Skeletal muscle satellite cell (primary cell): ENCODE data around the gene BAIAP3.

Source experiments
- H3K27me3 ChIP-seq: 2 replicates; pipeline ENCODE4 v1.7.0; 2013; ENCODE audit warnings: low read length; ENCODE audit not compliant: control insufficient read depth, insufficient read depth
- H3K36me3 ChIP-seq: 2 replicates; pipeline ENCODE4 v1.7.0; 2013; ENCODE audit warnings: mild to moderate bottlenecking, control low read depth, low read length; ENCODE audit not compliant: insufficient read depth
- H3K4me1 ChIP-seq: 2 replicates; pipeline ENCODE4 v1.7.0; 2013; ENCODE audit warnings: low read length; ENCODE audit not compliant: control insufficient read depth, insufficient read depth
- H3K4me2 ChIP-seq: 2 replicates; pipeline ENCODE4 v1.7.0; 2013; ENCODE audit warnings: mild to moderate bottlenecking, low read length
- H3K4me3 ChIP-seq: 2 replicates; pipeline ENCODE4 v1.7.0; 2013; ENCODE audit warnings: low read length
- H3K9ac ChIP-seq: 2 replicates; pipeline ENCODE4 v1.7.0; 2013; ENCODE audit warnings: mild to moderate bottlenecking, low read depth, low read length, moderate library complexity
- H3K9me3 ChIP-seq: replicated peaks from 2 replicates; pipeline ENCODE4 v1.7.0; 2013; ENCODE audit warnings: mild to moderate bottlenecking, control low read depth, low read length

BAIAP3 gene

DNA sequence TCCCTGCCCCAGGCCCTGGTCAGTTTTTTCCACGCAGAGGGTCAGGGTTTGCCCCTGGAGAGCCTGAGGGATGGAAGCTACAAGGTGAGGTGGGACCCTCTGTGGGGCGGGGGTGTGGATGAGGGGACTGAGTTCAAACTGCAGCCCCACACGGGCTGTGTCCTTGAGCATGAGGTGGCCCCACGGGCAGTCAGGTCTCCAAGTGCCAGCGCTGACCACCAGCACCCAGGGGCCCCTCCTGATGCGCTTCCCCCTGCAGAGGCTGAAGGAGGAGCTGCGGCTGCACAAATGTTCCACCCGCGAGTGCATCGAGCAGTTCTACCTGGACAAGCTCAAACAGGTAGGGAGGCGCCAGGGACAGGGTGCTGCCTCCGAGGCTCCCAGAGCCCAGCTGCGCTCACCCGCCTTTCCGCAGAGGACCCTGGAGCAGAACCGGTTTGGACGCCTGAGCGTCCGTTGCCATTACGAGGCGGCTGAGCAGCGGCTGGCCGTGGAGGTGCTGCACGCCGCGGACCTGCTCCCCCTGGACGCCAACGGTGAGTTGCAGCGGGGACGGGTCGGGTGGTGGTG lies 13.9 kb downstream of the BAIAP3 start:
- peaks cover 27% of the 10 kb centered on the region for H3K4me1 ChIP-seq
- H3K9ac ChIP-seq = no peak overlapping the region
- H3K4me3 ChIP-seq = no peak overlapping the region
- H3K9me3 ChIP-seq = no peaks in the 10 kb centered on the region
- no peak overlapping the region for H3K4me2 ChIP-seq
- H3K36me3 ChIP-seq = peaks cover 14% of the 10 kb centered on the region
- peaks cover 9% of the 10 kb centered on the region for H3K27me3 ChIP-seq

DNA sequence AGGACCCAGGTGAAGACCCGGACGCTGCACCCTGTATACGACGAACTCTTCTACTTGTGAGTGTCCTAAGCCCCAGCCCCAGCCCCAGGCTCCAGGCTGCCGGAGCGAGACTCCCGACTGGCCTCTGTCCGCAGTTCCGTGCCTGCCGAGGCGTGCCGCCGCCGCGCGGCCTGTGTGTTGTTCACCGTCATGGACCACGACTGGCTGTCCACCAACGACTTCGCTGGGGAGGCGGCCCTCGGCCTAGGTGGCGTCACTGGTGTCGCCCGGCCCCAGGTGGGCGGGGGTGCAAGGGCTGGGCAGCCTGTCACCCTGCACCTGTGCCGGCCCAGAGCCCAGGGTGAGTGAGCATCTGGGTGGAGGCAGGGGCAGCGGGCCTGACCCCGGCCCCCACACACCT lies 14.5 kb downstream of the BAIAP3 start:
- no peak overlapping the region for H3K9ac ChIP-seq
- H3K4me3 ChIP-seq = no peak overlapping the region
- no peak overlapping the region for H3K4me2 ChIP-seq

DNA sequence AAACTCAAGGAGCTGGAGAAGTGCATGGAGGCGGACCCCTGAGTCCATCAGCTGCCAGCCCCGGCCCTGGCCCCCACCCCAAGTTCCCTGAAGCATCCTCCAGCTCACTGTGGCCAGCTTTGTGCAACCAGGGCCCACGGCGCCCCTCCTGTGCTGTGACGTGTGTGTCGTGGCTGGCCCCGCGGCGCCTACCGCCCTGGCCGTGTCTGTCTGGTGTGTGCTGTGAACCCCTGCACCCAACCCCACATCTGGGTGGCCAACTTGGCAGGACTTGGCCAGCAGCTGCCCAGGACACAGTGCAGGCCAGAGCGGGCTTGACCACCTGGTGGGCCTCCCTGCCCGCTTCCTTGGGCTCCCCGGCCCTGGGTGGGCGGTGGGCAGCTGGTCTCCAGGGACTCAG lies 15.0 kb downstream of the BAIAP3 start:
- no peak overlapping the region for H3K4me3 ChIP-seq
- H3K9ac ChIP-seq = no peak overlapping the region
- no peak overlapping the region for H3K4me2 ChIP-seq
- peaks cover 14% of the 10 kb centered on the region for H3K36me3 ChIP-seq
- no peaks in the 10 kb centered on the region for H3K9me3 ChIP-seq
- peaks cover 24% of the 10 kb centered on the region for H3K4me1 ChIP-seq
- H3K27me3 ChIP-seq = peaks cover 7% of the 10 kb centered on the region

More for the DNA sequence above, 14.5 kb downstream of the BAIAP3 start:
- peaks cover 24% of the 10 kb centered on the region for H3K4me1 ChIP-seq
- no peaks in the 10 kb centered on the region for H3K9me3 ChIP-seq
- H3K36me3 ChIP-seq = peaks cover 14% of the 10 kb centered on the region
- peaks cover 7% of the 10 kb centered on the region for H3K27me3 ChIP-seq

DNA sequence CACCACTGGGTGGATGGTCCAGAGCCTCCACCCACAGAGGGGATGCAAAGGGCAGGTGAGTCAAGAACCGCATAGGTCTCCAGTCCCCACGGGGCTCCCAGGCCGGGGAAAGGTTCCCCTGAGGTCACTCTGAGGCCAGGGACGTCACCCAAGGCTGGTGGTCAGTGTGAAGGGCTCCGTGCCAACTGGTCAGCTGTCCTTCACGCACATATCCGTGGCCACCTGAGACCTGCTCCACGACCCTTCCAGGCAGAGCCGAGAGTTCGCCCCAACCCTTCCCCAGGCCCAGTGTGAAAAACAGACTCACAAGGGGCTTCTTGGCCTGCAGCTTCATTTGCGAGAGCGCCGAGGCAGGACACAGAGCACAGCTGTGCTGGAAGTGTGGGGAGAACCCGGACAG lies 15.5 kb downstream of the BAIAP3 start:
- Histone ChIP-seq H3K9ac (no peak overlapping the region), H3K36me3 (peaks cover 14% of the 10 kb centered on the region), H3K4me3 (no peak overlapping the region), H3K9me3 (no peaks in the 10 kb centered on the region), H3K4me2 (no peak overlapping the region), H3K27me3 (peaks cover 7% of the 10 kb centered on the region), H3K4me1 (peaks cover 19% of the 10 kb centered on the region)

DNA sequence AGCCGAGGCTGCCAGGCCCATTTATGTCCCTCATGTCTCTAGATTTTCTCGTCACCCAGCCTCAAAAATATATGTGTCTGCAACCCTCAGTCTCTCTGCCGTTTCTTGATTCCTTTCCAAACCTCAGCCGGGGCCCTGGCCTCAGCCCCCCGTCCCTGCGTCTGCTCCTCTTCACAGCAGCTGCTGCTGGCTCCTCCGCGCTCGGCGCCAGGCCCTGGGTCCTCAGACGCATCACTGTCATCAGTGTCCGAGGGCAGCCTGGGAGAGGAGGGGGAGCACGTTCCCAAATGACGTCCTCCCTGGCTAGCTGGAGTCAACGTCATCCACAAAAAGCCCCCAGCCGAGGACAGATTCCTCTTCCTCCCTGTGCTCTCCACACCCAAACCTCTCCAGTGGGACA lies 15.9 kb downstream of the BAIAP3 start:
- Histone ChIP-seq H3K27me3 (peaks cover 5% of the 10 kb centered on the region), H3K36me3 (peaks cover 14% of the 10 kb centered on the region), H3K4me2 (no peak overlapping the region), H3K4me3 (no peak overlapping the region), H3K9ac (no peak overlapping the region), H3K9me3 (no peaks in the 10 kb centered on the region), H3K4me1 (peaks cover 15% of the 10 kb centered on the region)

DNA sequence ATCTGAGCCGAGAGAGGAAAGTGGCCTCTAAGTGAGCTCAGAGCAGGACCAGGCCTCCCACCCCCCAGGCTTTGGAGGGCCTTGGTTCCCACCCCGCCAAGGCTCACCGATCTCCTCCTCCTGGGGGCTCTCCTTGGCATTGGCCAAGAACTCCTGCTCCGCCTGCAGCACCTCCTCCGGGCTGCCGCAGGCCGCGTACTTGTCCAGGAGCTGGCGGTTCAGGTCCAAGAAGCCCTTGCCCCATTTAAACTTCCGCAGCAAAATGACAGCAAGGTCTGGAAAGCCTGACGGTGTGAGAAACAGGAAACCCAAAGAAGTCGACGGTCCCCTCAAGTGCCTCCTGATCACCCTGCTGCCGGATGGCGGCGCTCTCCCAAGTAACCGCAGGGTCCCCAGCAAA lies 16.5 kb downstream of the BAIAP3 start:
- no peak overlapping the region for H3K4me3 ChIP-seq

DNA sequence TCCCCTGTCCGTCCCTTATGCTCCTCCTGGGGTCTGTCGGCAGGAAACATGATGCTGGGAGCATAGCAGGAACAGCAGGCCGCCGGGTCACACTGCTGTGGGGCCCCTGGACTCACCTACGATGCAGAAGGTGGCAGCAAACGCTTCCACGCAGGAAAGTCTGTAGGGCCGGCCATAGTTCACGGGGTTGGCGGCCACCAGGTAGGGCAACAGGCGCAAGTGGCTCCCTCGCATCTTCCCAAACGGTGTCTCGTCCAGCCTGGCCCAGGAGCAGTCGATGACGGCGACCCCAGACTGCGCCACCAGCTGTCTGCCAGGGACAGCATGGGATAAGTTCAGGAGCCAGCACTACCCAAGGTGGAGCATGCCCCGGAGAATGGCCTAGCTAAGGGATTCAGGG lies 17.2 kb downstream of the BAIAP3 start:
- Histone ChIP-seq H3K9ac (peak overlapping the region; percentile 91), H3K9me3 (no peaks in the 10 kb centered on the region), H3K27me3 (no peaks in the 10 kb centered on the region), H3K4me3 (peak overlapping the region; percentile 90), H3K4me1 (peaks cover 15% of the 10 kb centered on the region), H3K36me3 (peaks cover 14% of the 10 kb centered on the region), H3K4me2 (peak overlapping the region; percentile 84)

More for the DNA sequence above, 16.5 kb downstream of the BAIAP3 start:
- peaks cover 14% of the 10 kb centered on the region for H3K36me3 ChIP-seq
- H3K9ac ChIP-seq = no peak overlapping the region
- peaks cover 15% of the 10 kb centered on the region for H3K4me1 ChIP-seq
- no peaks in the 10 kb centered on the region for H3K27me3 ChIP-seq
- peak overlapping the region; percentile 84 for H3K4me2 ChIP-seq
- H3K9me3 ChIP-seq = no peaks in the 10 kb centered on the region

DNA sequence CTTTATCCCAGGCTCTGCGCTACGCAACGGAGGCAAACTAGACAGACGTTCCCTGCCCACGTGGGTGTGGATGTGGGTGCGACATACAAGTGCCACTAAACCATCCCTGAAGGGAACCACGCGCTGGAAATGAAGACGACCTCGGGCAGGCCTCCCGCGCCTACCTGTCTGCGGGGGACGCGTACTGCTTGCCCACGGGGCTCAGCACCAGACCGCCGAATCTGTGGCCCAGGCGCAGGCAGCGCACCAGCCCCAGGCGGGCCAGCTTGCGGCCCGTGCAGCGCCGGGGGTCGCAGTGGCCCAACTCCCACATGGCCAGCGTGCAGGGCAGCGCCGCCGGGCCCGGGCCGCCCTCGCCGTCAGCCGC lies 17.8 kb downstream of the BAIAP3 start:
- peak overlapping the region; percentile 84 for H3K4me2 ChIP-seq
- H3K9me3 ChIP-seq = no peaks in the 10 kb centered on the region
- peaks cover 14% of the 10 kb centered on the region for H3K36me3 ChIP-seq
- no peaks in the 10 kb centered on the region for H3K27me3 ChIP-seq
- H3K4me3 ChIP-seq = peak overlapping the region; percentile 90
- peak overlapping the region; percentile 91 for H3K9ac ChIP-seq
- H3K4me1 ChIP-seq = peaks cover 15% of the 10 kb centered on the region

DNA sequence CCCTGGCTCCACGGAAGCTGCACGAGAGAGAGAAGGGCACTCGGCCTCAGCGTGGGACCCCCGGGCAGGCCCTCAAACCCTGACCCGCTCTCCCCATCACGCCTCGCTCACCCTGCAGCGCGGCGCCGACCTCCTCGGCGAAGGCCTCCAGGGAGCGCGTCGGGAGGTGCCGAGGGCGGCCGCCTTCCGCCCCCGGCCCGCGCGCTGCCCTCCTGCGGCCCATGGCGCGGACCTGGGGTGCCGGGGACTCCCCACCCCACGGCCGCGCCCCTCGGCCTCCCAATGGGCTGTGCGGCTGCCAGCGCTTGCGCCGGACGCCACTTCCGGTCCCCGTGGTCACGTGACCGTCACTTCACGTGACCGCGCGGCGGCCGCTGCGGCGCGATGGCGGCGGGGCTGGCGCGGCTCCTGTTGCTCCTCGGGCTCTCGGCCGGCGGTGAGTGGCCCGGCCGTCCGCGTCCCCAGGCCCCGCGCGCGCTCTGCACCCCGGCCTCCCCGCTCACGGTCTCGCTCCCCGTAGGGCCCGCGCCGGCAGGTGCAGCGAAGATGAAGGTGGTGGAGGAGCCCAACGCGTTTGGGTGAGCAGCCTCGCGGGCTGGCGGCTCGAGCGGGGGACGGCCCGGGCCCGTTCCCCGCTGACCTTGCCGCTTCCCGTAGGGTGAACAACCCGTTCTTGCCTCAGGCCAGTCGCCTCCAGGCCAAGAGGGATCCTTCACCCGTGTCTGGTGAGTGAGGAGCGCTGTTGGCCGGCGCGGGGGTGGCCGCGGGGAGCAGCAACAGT lies 18.3 kb downstream of the BAIAP3 start, which contains the start of the genes GNPTG and TSR3:
TSS of gene GNPTG (plus strand) at position 350 of the 781 bp plus-strand sequence. CDS start at position 385, 35 bp downstream.
TSS of gene TSR3 (minus strand) at position 297 of the 781 bp plus-strand sequence. CDS start at position 223, 74 bp downstream.
- Histone ChIP-seq H3K4me1 (peaks cover 15% of the 10 kb centered on the region), H3K36me3 (peaks cover 14% of the 10 kb centered on the region), H3K9ac (peak within 1 kb of the TSS; percentile 91)

DNA sequence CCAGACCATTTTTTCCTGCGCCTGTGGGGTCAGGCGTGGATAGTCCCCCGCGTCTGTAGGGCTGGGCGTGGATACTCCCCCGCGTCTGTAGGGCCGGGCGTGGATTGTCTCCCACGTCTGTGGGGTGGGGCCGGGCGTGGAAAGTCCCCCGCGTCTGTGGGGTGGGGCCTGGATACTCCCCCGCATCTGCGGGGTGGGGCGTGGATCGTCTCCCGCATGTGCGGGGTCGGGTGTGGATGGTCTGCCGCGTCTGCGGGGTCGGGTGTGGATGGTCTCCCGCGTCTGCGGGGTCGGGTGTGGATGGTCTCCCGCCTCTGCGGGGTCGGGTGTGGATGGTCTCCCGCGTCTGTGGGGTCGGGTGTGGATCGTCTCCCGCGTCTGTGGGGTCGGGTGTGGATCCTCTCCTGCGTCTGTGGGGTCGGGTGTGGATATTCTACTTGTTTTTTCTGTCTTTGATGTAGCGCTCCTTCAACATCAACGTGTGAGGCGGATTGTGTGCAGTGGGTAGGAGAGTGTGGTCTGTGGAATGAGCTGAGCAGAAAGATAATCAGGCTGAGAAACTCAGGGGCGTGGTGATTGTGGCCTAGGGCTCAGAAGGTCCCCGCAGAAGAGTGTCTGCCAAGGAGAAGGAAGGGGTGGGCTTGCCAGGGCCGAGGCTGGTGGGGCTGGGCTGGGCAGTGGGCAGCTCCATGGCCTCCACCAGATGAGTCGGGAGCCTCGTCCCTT lies 21.5 kb downstream of the BAIAP3 start:
- Histone ChIP-seq H3K4me1 (peaks cover 24% of the 10 kb centered on the region), H3K36me3 (peaks cover 5% of the 10 kb centered on the region), H3K27me3 (no peaks in the 10 kb centered on the region), H3K9ac (no peak overlapping the region), H3K4me2 (no peak overlapping the region), H3K9me3 (no peaks in the 10 kb centered on the region), H3K4me3 (no peak overlapping the region)

More for the DNA sequence above, 18.3 kb downstream of the BAIAP3 start, which contains the start of the genes GNPTG and TSR3:
- peak within 1 kb of the TSS; percentile 90 for H3K4me3 ChIP-seq
- no peaks in the 10 kb centered on the region for H3K9me3 ChIP-seq
- no peaks in the 10 kb centered on the region for H3K27me3 ChIP-seq
- peak within 1 kb of the TSS; percentile 84 for H3K4me2 ChIP-seq

DNA sequence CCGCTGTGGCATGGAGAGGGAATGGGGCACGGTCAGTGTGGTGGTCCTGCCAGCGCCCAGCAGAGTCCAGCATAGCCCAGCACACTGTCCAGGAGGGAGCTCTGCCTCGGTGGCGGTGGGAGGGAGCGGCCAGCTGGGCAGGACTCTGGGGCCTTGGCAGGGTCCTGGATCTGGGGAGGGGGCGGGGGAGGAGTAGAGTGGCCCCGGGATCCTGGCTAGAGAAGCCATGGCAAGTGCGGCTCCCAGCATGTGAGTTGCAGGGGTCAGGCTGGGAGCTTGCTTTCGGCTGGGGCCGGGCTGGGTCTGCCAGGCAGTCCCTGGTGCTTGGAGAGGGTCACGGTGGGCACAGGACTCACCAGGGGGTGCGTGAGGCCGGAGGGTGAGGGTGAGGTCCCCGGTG lies 22.1 kb downstream of the BAIAP3 start:
- peaks cover under 1% of the 10 kb centered on the region for H3K36me3 ChIP-seq
- H3K4me3 ChIP-seq = no peak overlapping the region
- H3K9me3 ChIP-seq = no peaks in the 10 kb centered on the region
- no peaks in the 10 kb centered on the region for H3K27me3 ChIP-seq
- peaks cover 20% of the 10 kb centered on the region for H3K4me1 ChIP-seq
- H3K4me2 ChIP-seq = no peak overlapping the region
- H3K9ac ChIP-seq = no peak overlapping the region
